T-helper 1 cell treated with Interleukin-12 subunit alpha and Interleukin-12 subunit beta and Interleukin-4 antibody, amounts not matched to agents 30 ng/mL and 1 ng/mL, for 36 hours (primary cell): ENCODE measurements around the gene MRPL27. TPM values are rescaled to one million over a fixed set of nuclear protein-coding genes. Genes with fewer than 3 reads are reported as not detected.

Experiments
- intact Hi-C: fragments of 100-400 bp; cut with micrococcal nuclease; formaldehyde crosslinking; loops from one replicate; pipeline ENCODE4 v1.15.1; 2024
- total RNA-seq: library from RNA; stranded (reverse); gene quantifications from 2 replicates; pipeline ENCODE4 v1.2.3, GENCODE V29; 2022

Gene MRPL27
- total RNA-seq, 1 donor from 2014 or later = 60.9 TPM

DNA sequence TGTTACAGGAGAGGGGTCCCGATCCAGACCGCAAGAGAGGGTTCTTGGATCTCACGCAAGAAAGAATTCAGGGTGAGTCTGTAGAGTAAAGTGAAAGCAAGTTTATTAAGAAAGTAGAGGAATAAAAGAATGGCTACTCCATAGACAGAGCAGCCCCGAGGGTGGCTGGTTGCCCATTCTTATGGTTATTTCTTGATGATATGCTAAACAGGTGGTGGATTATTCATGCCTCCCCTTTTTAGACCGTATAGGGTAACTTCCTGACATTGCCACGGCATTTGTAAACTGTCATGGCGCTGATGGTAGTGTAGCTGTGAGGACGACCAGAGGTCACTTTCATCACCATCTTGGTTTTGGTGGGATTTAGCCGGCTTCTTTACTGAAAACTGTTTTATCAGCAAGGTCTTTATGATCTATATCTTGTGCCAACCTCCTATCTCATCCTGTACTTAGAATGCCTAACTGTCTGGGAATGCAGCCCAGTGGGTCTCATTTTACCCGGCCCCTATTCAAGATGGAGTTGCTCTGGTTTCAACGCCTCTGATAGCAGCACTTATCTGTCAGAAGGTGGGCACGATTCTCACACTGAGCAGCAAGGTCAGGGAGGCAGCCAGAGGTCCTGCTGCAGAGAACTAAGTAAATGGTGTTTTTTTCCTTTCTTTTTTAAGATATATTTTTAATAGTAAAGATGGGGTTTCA lies 53.5 kb downstream of the MRPL27 start:
- intact Hi-C loops = no loop called here

GRCh38 chr17:50318501-50319285 lies 54.3 kb downstream of the MRPL27 start:
- intact Hi-C loops = no loop called here

Other genes with a start within 250 kb of the MRPL27 start
- 2.0 and 2.7 TPM in 2 replicates for gene SAMD14, start 243.0 kb downstream of the MRPL27 start, total RNA-seq
- 179 and 183 TPM in 2 replicates for gene PPP1R9B, start 222.5 kb downstream of the MRPL27 start, total RNA-seq
- 0.54 and 1.0 TPM in 2 replicates for gene SGCA, start 207.2 kb downstream of the MRPL27 start, total RNA-seq
- 0.17 and 0.47 TPM in 2 replicates for gene COL1A1, start 171.6 kb downstream of the MRPL27 start, total RNA-seq
- 0.29 and 0.34 TPM in 2 replicates for gene TMEM92, start 98.7 kb downstream of the MRPL27 start, total RNA-seq
- gene XYLT2, start 27.1 kb downstream of the MRPL27 start, total RNA-seq = 31.1 TPM in 2 replicates
- 13.1 and 15.8 TPM in 2 replicates for gene EME1, start within 50 bp of the MRPL27 start, total RNA-seq
- gene LRRC59, start 24.3 kb upstream of the MRPL27 start, total RNA-seq = 82.4 and 82.6 TPM in 2 replicates
- 18.6 and 24.6 TPM in 2 replicates for gene ACSF2, start 53.0 kb upstream of the MRPL27 start, total RNA-seq
- gene CHAD, start 95.7 kb upstream of the MRPL27 start, total RNA-seq = not detected in 2 replicates
- 35.5 and 36.1 TPM in 2 replicates for gene RSAD1, start 105.7 kb upstream of the MRPL27 start, total RNA-seq
- gene MYCBPAP, start 135.3 kb upstream of the MRPL27 start, total RNA-seq = 7.5 and 8.2 TPM in 2 replicates
- 0.05 TPM in 1 of 2 replicates, not detected in the other for gene EPN3, start 159.6 kb upstream of the MRPL27 start, total RNA-seq
- 13.2 and 14.4 TPM in 2 replicates for gene SPATA20, start 174.0 kb upstream of the MRPL27 start, total RNA-seq
- not detected in 2 replicates for gene CACNA1G, start 187.5 kb upstream of the MRPL27 start, total RNA-seq